NCI-H1048 (cell line): Measurements from ENCODE around the gene PLPPR3.
"Not testable (repeated sequence)": the region's sequence is repeated elsewhere in the genome, so short reads cannot be mapped to it uniquely, and the experiment has no call there.

Source experiments
- DNase-seq: peaks from one replicate; lab custom pipeline; 2025; lab: John Stamatoyannopoulos, UW

Gene PLPPR3

DNA sequence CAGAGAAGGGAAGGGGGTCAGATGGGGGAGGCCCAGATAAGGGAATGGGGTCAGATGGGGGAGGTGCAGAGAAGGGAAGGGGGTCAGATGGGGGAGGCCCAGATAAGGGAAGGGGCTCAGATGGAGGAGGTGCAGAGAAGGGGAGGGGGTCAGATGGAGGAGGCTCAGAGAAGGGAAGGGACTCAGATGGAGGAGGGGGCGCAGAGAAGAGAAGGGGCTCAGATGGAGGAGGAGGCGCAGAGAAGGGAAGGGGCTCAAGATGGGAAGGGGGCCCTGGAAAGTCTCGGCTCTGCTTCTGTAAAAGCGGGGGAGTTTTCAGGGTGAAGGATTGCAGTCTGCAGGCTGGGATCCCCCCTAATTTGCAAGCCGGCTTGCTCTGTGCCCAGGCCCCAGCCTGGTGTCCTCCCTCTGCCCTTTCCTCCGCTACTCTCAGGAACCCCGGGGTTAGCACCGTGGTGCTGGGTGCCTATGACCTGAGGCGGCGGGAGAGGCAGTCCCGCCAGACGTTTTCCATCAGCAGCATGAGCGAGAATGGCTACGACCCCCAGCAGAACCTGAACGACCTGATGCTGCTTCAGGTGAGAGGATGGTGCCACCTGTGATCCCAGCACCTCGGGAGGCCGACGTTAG is 7.5 kb upstream of the PLPPR3 start:
- no peak for DNase-seq

DNA sequence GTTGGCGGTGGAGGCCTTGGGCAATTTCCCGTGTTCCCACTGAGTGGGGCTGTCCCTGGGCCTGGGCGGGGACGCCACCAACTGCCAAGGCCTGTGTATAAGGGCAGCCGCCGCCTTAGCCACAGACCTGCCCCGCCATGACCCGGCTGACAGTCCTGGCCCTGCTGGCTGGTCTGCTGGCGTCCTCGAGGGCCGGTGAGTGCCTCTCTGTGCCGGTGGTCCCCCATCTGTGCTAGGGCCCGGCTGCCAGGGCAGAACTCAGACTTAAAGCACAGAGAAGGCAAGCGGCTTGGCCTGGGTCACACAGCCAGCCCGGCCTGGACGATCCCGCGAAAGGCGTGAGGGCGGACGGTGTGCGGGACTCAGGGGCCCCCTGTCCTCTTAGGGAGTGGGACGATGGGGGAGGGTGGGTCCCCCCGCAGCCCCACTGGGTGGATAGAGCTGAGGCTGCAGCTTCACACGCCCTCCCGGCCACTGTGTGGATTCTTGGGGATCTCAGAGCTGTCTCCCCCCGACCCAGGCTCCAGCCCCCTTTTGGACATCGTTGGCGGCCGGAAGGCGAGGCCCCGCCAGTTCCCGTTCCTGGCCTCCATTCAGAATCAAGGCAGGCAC is 6.1 kb upstream of the PLPPR3 start, which contains the start of gene AZU1:
Gene AZU1 (plus strand): TSS at position 128 of the 612 bp plus-strand sequence. CDS start 10 bp downstream, at position 138.
- no peak for DNase-seq

GRCh38 chr19:827314-827709 is 5.6 kb upstream of the PLPPR3 start:
- no peak for DNase-seq

- no peak for DNase-seq
Measured at GRCh38 chr19:825897-826644, 4.3 kb upstream of the PLPPR3 start.

DNA sequence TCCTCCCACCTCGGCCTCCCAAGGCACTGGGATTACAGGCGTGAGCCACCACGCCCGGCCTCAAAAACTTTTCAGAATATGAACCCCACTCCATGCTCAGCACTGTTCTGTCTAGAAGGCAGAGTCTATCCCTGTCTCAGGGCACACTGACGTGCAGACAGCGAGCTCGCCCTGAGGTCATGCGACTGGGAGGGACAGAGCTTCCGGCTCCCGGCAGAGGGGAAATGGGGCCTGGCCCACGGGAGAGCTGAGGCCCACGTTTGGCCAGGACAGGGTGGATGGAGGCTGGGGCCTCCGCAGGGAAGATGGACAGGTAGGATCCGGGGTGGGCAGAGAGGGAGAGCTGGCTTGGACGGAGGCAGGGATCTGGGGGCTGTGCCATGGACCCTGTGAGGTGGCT is 3.1 kb upstream of the PLPPR3 start:
- no peak for DNase-seq

- DNase-seq = no peak
Measured at GRCh38 chr19:823565-824121, 1.9 kb upstream of the PLPPR3 start.

DNA sequence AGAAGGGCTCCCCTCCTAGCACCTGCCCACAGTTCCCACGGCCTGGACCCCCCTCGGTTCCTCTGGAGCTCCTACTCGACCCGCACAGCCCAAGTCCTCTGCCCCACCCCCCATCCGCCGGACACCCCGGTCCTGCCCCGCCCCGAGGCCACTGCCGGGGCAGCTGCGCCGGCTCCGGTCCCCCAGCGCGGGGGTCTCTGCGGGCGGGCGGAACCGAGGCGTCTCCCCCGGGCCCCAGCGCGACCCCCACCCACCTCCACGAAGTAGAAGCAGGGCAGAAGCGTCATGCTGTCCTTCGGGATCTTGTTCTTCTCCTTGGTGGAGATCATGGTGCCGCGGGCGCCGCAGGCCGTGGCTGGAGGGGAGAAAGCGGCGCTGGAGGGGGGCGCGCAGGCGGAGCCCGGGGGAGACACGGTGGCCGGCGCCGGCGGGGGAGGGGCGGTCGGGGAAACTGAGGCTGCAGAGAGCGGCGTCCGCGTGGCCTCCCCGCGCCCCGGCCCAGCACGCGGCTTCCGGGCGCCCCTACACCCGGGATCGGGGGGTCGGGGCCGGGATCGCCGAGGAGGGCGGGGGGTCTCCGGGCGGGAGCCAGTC is 427 bp downstream of the PLPPR3 start:
- no peak for DNase-seq

GRCh38 chr19:820212-820611 is 1.5 kb downstream of the PLPPR3 start:
- not testable (repeated sequence) for DNase-seq

GRCh38 chr19:816500-816857 is 5.3 kb downstream of the PLPPR3 start:
- DNase-seq = no peak

DNA sequence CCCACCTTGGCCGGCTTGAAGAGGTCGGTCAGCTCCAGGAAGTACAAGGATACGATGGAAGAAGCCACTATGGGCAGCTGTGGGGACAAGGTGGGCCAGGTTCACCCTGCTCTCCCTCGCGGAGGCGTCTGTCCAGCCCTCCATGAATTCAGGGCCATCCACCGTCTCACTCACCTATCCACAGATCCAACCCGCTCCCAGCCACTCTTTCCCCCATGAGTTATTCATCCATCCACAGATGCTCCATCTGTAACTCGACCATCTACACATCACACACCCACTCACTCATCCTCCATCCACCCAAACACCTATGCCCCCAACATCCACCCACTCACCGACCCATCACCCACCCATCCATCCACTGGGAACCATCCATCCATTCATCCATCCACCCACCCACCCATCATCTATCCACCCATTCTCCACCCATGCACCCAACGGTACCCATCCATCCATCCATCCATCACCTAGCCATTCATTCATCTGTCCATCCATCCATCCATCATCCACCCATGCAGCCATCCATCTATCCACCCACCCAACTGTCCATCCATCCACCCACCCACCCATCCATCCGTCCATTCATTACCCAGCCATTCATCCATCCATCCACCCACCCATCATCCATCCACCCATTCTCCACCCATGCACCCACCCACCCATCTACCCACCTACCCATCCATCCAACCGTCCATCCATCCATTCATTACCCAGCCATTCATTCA is 5.8 kb downstream of the PLPPR3 start:
- no peak for DNase-seq

- no peak for DNase-seq
Measured at GRCh38 chr19:815079-815774, 6.5 kb downstream of the PLPPR3 start.

DNA sequence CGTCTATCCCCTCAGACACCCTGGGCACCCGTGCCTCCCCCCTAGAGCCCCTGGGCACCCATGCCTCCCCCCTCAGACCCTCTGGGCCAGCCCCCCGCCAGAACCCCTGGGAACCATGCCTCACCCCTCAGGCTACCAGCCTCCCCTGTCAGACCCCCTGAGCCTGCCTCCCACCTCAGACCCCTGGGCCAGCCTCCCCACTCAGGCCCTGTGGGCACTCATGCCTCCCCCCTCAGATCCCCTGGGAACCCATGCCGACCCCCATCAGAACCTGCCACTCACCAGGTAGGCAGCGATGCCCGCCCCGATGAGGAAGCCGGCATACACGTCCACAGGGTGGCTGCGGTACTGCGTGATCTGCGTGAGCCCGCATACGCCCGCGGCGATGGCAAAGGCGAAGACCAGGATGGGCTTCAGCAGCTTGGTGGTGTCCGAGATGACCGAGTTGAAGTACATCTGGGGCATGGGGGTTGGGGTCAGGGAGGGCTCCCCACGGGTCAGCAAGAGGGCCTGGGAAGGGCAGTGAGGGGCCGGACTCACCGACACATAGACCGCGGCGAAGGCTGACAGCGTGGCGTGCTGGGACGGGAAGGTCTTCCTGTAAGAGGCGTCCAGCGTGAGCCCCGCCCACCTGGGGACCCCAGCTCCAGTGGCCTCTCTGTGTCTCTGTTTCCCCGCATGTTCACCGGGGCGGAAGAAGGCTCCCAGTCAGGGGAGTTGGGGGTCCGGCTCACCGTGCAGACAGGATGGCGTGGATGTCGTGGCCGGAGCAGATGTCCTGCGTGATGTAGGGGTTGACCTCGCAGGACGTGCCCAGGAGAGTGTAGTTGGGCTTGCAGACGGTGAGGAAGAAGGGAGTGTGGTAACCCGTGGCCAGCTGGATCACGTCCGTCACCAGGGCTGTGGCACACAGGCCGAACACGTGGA is 7.3 kb downstream of the PLPPR3 start:
- no peak for DNase-seq

DNA sequence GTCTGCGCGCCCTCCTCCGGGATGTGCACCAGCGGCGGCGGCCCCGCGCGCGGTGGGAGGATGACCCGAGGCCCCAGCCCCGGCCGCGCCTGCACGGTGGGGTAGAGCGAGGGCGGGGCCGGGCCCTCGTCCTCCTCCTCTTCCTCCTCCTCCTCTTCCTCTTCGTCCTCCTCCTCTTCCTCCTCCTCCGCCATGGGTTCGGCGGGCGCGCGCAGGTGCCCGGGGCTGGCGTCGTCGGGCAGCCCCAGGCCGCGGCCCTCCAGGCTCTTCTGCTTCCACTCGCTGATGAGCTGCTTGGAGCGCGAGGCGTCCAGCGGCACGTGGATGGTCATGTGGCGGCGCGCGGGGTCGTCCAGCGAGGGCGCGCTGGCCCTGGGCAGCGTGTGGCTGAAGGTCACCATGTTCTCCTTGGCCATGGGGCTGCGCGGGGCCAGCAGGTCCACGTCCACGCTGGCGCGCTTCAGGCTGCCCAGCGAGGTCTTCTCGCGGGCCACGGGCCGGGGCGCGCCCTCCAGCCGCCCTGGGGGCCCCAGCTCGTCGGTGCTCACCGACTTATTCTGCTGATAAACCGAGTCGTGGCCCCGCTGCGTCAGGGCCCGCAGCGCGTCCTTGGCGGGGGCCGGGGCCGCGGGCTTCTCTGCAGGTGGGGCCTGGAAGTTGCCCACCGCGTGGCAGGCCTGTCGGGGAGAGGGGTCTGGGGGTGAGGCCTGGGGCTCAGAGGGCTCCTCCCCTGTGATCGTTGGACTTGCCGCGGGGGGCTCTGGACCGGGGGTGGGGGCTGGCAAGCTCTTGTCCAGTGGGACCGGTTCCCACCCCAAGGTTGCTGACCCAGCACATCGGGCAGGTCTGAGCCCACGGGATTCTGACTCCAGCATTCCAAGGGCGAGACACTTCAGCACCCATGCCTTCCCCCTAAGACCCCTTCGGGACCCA is 8.3 kb downstream of the PLPPR3 start:
- no peak for DNase-seq

- DNase-seq = no peak
Measured at GRCh38 chr19:812747-813218, 9.0 kb downstream of the PLPPR3 start.

DNA sequence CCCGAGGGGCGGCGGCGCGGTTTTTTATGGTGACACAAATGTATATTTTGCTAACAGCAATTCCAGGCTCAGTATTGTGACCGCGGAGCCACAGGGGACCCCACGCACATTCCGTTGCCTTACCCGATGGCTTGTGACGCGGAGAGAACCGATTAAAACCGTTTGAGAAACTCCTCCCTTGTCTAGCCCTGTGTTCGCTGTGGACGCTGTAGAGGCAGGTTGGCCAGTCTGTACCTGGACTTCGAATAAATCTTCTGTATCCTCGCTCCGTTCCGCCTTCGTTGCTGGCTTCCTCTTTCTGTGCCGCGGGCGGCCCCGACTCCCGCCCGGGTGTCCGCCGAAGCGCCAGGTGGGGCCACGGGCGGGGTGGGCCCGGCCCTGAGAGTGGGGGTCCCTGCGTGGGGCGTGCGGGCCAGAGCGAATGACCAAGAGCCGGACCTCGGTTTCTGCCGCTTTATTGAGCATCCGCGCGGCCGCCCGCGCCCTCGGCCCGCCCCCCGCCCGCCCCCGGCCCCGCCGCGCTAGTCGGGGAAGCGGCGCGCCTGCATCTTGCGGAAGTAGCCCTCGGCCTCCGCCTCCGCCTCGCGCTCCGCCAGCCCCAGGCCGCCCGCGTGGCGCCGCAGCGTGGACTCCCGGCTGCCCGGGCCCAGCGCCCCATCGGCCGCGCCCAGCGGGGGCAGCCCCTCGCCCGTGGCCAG is 9.6 kb downstream of the PLPPR3 start:
- no peak for DNase-seq

DNA sequence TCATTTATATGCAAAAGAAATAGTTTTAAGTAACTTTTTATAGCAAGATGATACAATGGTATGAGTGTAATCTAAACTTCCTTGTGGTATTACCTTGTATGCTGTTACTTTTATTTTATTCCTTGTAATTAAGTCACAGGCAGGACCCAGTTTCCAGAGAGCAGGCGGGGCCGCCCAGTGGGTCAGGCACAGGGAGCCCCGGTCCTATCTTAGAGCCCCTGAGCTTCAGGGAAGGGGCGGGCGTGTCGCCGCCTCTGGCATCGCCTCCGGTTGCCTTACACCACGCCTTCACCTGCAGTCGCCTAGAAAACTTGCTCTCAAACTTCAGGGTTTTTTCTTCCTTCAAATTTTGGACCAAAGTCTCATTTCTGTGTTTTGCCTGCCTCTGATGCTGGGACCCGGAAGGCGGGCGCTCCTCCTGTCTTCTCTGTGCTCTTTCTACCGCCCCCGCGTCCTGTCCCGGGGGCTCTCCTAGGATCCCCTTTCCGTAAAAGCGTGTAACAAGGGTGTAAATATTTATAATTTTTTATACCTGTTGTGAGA is 10.2 kb downstream of the PLPPR3 start:
- no peak for DNase-seq

GRCh38 chr19:810883-811489 is 10.8 kb downstream of the PLPPR3 start:
- no peak for DNase-seq
